ENCODE results near the gene SP110.

The SP110 gene

GRCh38 chr2:230164139-230164538 lies 55.6 kb downstream of the SP110 start:
- no peak overlapping the region for H3K27ac ChIP-seq (ENCODE audit: low read length)
- no peak overlapping the region for H3K4me3 ChIP-seq (ENCODE audit: low read length)
- H4K20me1 ChIP-seq (ENCODE audit: insufficient read depth, low read length) = no peaks in the 10 kb centered on the region
- H3K4me2 ChIP-seq (ENCODE audit: low read length) = no peak overlapping the region
- no peak overlapping the region for H3K9ac ChIP-seq (ENCODE audit: low read length)
- H3K4me1 ChIP-seq (ENCODE audit: low read length) = peaks cover 17% of the 10 kb centered on the region
- H3K36me3 ChIP-seq (replicated peaks; ENCODE audit: low read depth, low read length) = peaks cover 2% of the 10 kb centered on the region
- no peak overlapping the region for H2AFZ ChIP-seq (ENCODE audit: low read depth, low read length)
- H3K79me2 ChIP-seq (ENCODE audit: low read length) = no peaks in the 10 kb centered on the region
- no peaks in the 10 kb centered on the region for H3K9me3 ChIP-seq (ENCODE audit: insufficient read depth, low read length)
- TF ChIP-seq EZH2phosphoT487 (IDR thresholded peaks at IDR 0.05; ENCODE audit: low read depth) (no peak), CTCF (IDR thresholded peaks at IDR 0.05; ENCODE audit: low read depth, low read length) (no peak)
- no peaks in the 10 kb centered on the region for H3K27me3 ChIP-seq (ENCODE audit: low read depth, low read length)

DNA sequence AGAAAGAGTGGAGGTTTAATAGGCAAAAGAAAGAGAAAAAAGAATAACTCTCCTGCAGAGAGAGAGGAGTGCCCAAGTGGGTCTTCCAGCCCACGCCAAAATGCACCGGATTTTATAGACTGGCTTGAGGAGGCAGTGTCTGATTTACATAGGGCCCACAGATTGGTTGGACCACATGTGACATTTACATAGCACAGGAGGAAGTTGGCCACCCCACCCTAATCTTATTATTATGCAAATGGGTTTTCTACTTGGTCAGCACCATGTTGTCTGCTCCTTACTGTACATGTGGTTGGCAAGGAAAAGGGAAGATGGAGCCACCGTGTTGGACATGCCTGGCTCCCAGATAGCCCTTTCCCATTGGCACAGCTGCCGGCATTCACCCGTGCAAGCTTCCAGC lies 56.8 kb downstream of the SP110 start:
- Histone ChIP-seq H3K27ac (ENCODE audit: low read length) (no peak overlapping the region), H4K20me1 (ENCODE audit: insufficient read depth, low read length) (no peaks in the 10 kb centered on the region), H3K36me3 (replicated peaks; ENCODE audit: low read depth, low read length) (peaks cover 2% of the 10 kb centered on the region), H3K27me3 (ENCODE audit: low read depth, low read length) (no peaks in the 10 kb centered on the region), H3K4me3 (ENCODE audit: low read length) (no peak overlapping the region), H3K9ac (ENCODE audit: low read length) (no peak overlapping the region), H3K4me1 (ENCODE audit: low read length) (peaks cover 17% of the 10 kb centered on the region), H3K9me3 (ENCODE audit: insufficient read depth, low read length) (no peaks in the 10 kb centered on the region), H3K79me2 (ENCODE audit: low read length) (no peaks in the 10 kb centered on the region), H3K4me2 (ENCODE audit: low read length) (no peak overlapping the region), H2AFZ (ENCODE audit: low read depth, low read length) (no peak overlapping the region)
- no peak for TF ChIP-seq CTCF (IDR thresholded peaks at IDR 0.05; ENCODE audit: low read depth, low read length)
- TF ChIP-seq EZH2phosphoT487 (IDR thresholded peaks at IDR 0.05; ENCODE audit: low read depth) = no peak

DNA sequence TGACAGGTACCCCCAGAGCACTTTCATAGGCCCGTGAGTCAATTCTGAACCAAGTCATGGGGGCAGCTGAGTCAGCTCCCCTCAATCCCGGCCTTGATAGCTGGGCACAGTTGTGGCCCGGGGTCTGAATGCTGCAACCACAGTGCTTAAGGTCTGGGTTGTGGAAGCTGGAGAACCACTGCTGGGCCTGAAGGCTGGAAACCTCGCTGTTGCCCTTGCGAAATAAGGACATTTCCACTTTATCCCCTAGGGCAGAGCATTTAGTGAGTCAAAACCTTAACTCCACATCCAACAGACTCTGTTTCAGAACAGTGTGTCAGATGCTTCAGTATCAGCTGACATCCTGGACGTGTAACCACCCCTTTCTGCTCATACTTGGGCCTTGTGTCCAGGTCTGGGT lies 58.6 kb downstream of the SP110 start:
- H3K4me2 ChIP-seq (ENCODE audit: low read length) = no peak overlapping the region
- no peaks in the 10 kb centered on the region for H3K9me3 ChIP-seq (ENCODE audit: insufficient read depth, low read length)
- no peaks in the 10 kb centered on the region for H3K36me3 ChIP-seq (replicated peaks; ENCODE audit: low read depth, low read length)
- no peak overlapping the region for H3K9ac ChIP-seq (ENCODE audit: low read length)
- peaks cover 17% of the 10 kb centered on the region for H3K4me1 ChIP-seq (ENCODE audit: low read length)
- no peak overlapping the region for H3K27ac ChIP-seq (ENCODE audit: low read length)
- no peak overlapping the region for H2AFZ ChIP-seq (ENCODE audit: low read depth, low read length)
- no peaks in the 10 kb centered on the region for H3K27me3 ChIP-seq (ENCODE audit: low read depth, low read length)
- no peaks in the 10 kb centered on the region for H3K79me2 ChIP-seq (ENCODE audit: low read length)
- no peak for TF ChIP-seq EZH2phosphoT487 (IDR thresholded peaks at IDR 0.05; ENCODE audit: low read depth)
- no peak for TF ChIP-seq CTCF (IDR thresholded peaks at IDR 0.05; ENCODE audit: low read depth, low read length)
- no peaks in the 10 kb centered on the region for H4K20me1 ChIP-seq (ENCODE audit: insufficient read depth, low read length)
- H3K4me3 ChIP-seq (ENCODE audit: low read length) = no peak overlapping the region

GRCh38 chr2:230160112-230160660 lies 59.6 kb downstream of the SP110 start:
- H3K36me3 ChIP-seq (replicated peaks; ENCODE audit: low read depth, low read length) = no peaks in the 10 kb centered on the region
- H3K27ac ChIP-seq (ENCODE audit: low read length) = no peak overlapping the region

More at GRCh38 chr2:230160112-230160660, 59.6 kb downstream of the SP110 start:
- Histone ChIP-seq H3K4me3 (ENCODE audit: low read length) (no peak overlapping the region), H3K9me3 (ENCODE audit: insufficient read depth, low read length) (no peaks in the 10 kb centered on the region), H4K20me1 (ENCODE audit: insufficient read depth, low read length) (no peaks in the 10 kb centered on the region), H3K4me2 (ENCODE audit: low read length) (peak overlapping the region; percentile 39), H3K79me2 (ENCODE audit: low read length) (no peaks in the 10 kb centered on the region), H2AFZ (ENCODE audit: low read depth, low read length) (no peak overlapping the region), H3K9ac (ENCODE audit: low read length) (no peak overlapping the region), H3K4me1 (ENCODE audit: low read length) (peaks cover 17% of the 10 kb centered on the region), H3K27me3 (ENCODE audit: low read depth, low read length) (no peaks in the 10 kb centered on the region)
- TF ChIP-seq EZH2phosphoT487 (IDR thresholded peaks at IDR 0.05; ENCODE audit: low read depth) (no peak), CTCF (IDR thresholded peaks at IDR 0.05; ENCODE audit: low read depth, low read length) (peak; percentile 54)
